Tibial nerve (tissue), 4 donors: Measurements from ENCODE around the gene PCBP4. TPM values are rescaled to one million over a fixed set of nuclear protein-coding genes. Genes with fewer than 3 reads are reported as not detected.

Experiments used
- DNase-seq, 2 donors: peaks; one replicate each; pipeline ENCODE4 v3.0.0-alpha.2; 2019; ENCODE audit warnings: low spot score in 2 of 2
- H3K27ac ChIP-seq, 4 donors: fragments of 200-600 bp; sonication (generic) in 3 of 4; one replicate each; pipeline ENCODE4 v1.5.1; 2017 to 2019; ENCODE audit warnings: mild to moderate bottlenecking in 1 of 4
- H3K27me3 ChIP-seq, 2 donors: fragments of 200-600 bp; sonication (generic) in 1 of 2; one replicate each; pipeline versions ENCODE4 v1.5.1 to v1.6.0; 2017 to 2019
- H3K36me3 ChIP-seq, 3 donors: fragments of 200-600 bp; sonication (generic); one replicate each; pipeline ENCODE4 v1.5.1; 2018 to 2019
- H3K4me1 ChIP-seq, 4 donors: fragments of 200-600 bp; sonication (generic) in 3 of 4; one replicate each; pipeline ENCODE4 v1.5.1; 2017 to 2019
- H3K4me3 ChIP-seq, 4 donors: fragments of 200-600 bp; sonication (generic) in 3 of 4; one replicate each; pipeline ENCODE4 v1.5.1; 2017 to 2019; ENCODE audit warnings: mild to moderate bottlenecking in 1 of 4, moderate library complexity in 1 of 4
- H3K9me3 ChIP-seq, 4 donors: fragments of 200-600 bp; sonication (generic) in 3 of 4; one replicate each; pipeline ENCODE4 v1.5.1; 2017 to 2019
- CTCF ChIP-seq, 5 experiments: fragments of 200-600 bp in 3 of 5; fragments of 450-650 bp in 2 of 5; sonication (generic) in 3 of 5; IDR thresholded peaks; one replicate each; pipeline ENCODE4 v1.5.1; 2016 to 2019; ENCODE audit warnings: antibody characterized with exemption in 5 of 5, mild to moderate bottlenecking in 3 of 5, moderate library complexity in 2 of 5
- EP300 ChIP-seq, 2 donors: sonication (generic); formaldehyde crosslinking; IDR thresholded peaks; one replicate each; pipeline ENCODE4 v1.6.1; 2017; ENCODE audit warnings: antibody characterized with exemption in 2 of 2, mild to moderate bottlenecking in 1 of 2
- POLR2A ChIP-seq, 2 donors: fragments of 450-650 bp; IDR thresholded peaks; one replicate each; pipeline ENCODE4 v1.6.1; 2017; ENCODE audit warnings: antibody characterized with exemption in 2 of 2, mild to moderate bottlenecking in 2 of 2, moderate library complexity in 2 of 2
- WGBS, 2 donors: methylation state at CpG; one replicate each; pipeline ENCODE4 v1.1.5; 2018; 5-methylcytosine and 5-hydroxymethylcytosine counted together
- total RNA-seq, 4 donors: library from RNA; depleted of rRNA; stranded (reverse); fragments of >200 nt; gene quantifications; one replicate each; pipeline ENCODE4 v1.1.0, GENCODE V29; 2016

PCBP4 gene
- total RNA-seq, 4 donors from 2014 or later, result 838 to 1,216 (median 1,000) TPM

GRCh38 chr3:51963951-51964451, 3.3 kb downstream of the PCBP4 start:
- no peak for DNase-seq
- Histone ChIP-seq H3K4me3 (peak overlapping the region in 1 of 4 donors; percentile 85), H3K4me1 (peaks cover 0 to 71% (median 34%) of the 10 kb centered on the region in 4 donors), H3K36me3 (peaks cover 0 to 29% (median 0%) of the 10 kb centered on the region in 3 donors), H3K27me3 (no peaks in the 10 kb centered on the region), H3K27ac (peak overlapping the region in 3 of 4 donors; percentile 92 to 99 (median 95)), H3K9me3 (no peaks in the 10 kb centered on the region)
- 19 to 42% methylated on average over 8 to 12 of the region's 12 CpGs for WGBS, 2 donors
- TF ChIP-seq CTCF (IDR thresholded peaks at IDR 0.05) (no peak), EP300 (IDR thresholded peaks at IDR 0.05) (no peak), POLR2A (IDR thresholded peaks at IDR 0.05) (no peak)

- 33 to 59% methylated on average over 5 to 6 of the region's 6 CpGs for WGBS, 2 donors
- no peak for TF ChIP-seq POLR2A (IDR thresholded peaks at IDR 0.05)
- no peak for TF ChIP-seq CTCF (IDR thresholded peaks at IDR 0.05)
- TF ChIP-seq EP300 (IDR thresholded peaks at IDR 0.05), result no peak
- H3K4me1 ChIP-seq, result peaks cover 0 to 63% (median 28%) of the 10 kb centered on the region in 4 donors
Measured at GRCh38 chr3:51962854-51963530, 4.3 kb downstream of the PCBP4 start.

GRCh38 chr3:51961602-51962569, 5.4 kb downstream of the PCBP4 start:
- Histone ChIP-seq H3K4me1 (peaks cover 0 to 64% (median 27%) of the 10 kb centered on the region in 4 donors), H3K4me3 (no peak overlapping the region), H3K9me3 (no peaks in the 10 kb centered on the region), H3K36me3 (peaks cover 0 to 48% (median 0%) of the 10 kb centered on the region in 3 donors), H3K27ac (peak overlapping the region in 2 of 4 donors; percentile 36 to 99), H3K27me3 (no peaks in the 10 kb centered on the region)
- TF ChIP-seq POLR2A (IDR thresholded peaks at IDR 0.05) (no peak), CTCF (IDR thresholded peaks at IDR 0.05) (no peak), EP300 (IDR thresholded peaks at IDR 0.05) (no peak)
- 54 to 60% methylated on average over 9 of the region's 9 CpGs for WGBS, 2 donors
- no peak for DNase-seq

More at GRCh38 chr3:51962854-51963530, 4.3 kb downstream of the PCBP4 start:
- no peaks in the 10 kb centered on the region for H3K27me3 ChIP-seq
- H3K9me3 ChIP-seq, result no peaks in the 10 kb centered on the region
- H3K36me3 ChIP-seq, result peaks cover 0 to 39% (median 0%) of the 10 kb centered on the region in 3 donors
- no peak overlapping the region for H3K4me3 ChIP-seq
- DNase-seq, result no peak
- peak overlapping the region in 2 of 4 donors; percentile 95 to 99 for H3K27ac ChIP-seq

GRCh38 chr3:51961011-51961410, 6.2 kb downstream of the PCBP4 start:
- peaks cover 0 to 64% (median 28%) of the 10 kb centered on the region in 4 donors for H3K4me1 ChIP-seq

More at GRCh38 chr3:51961011-51961410, 6.2 kb downstream of the PCBP4 start:
- Histone ChIP-seq H3K36me3 (peaks cover 0 to 48% (median 0%) of the 10 kb centered on the region in 3 donors), H3K27ac (peak overlapping the region in 1 of 4 donors; percentile 99), H3K27me3 (no peaks in the 10 kb centered on the region), H3K4me3 (no peak overlapping the region), H3K9me3 (no peaks in the 10 kb centered on the region)
- no peak for DNase-seq
- WGBS, 2 donors, result 78 to 83% methylated on average over 6 to 18 of the region's 18 CpGs
- no peak for TF ChIP-seq EP300 (IDR thresholded peaks at IDR 0.05)
- no peak for TF ChIP-seq CTCF (IDR thresholded peaks at IDR 0.05)
- no peak for TF ChIP-seq POLR2A (IDR thresholded peaks at IDR 0.05)
